Astrocyte (in vitro differentiated cells and primary cell): ENCODE measurements around the gene MACIR. TPM values are rescaled to one million over a fixed set of nuclear protein-coding genes. Genes with fewer than 3 reads are reported as not detected.

Experiments
- DNase-seq: peaks from one replicate; pipeline ENCODE4 v3.0.0-alpha.2; 2010; ENCODE audit warnings: low read depth
- FAIRE-seq: peaks from 2 replicates; lab custom pipeline; 2011; peaks lifted over from hg19 to GRCh38; lab: Jason Lieb, UNC
- H2AFZ ChIP-seq: 2 replicates; pipeline ENCODE4 v1.6.0; 2012; ENCODE audit warnings: low read depth, low read length, inconsistent platforms
- H3K27ac ChIP-seq: 2 replicates; pipeline ENCODE4 v1.5.1; 2011; ENCODE audit warnings: low read depth, low read length, inconsistent platforms
- H3K27me3 ChIP-seq: 2 replicates; pipeline ENCODE4 v1.6.0; 2011; ENCODE audit warnings: low read length, inconsistent platforms; ENCODE audit not compliant: insufficient read depth
- H3K36me3 ChIP-seq: 2 replicates; pipeline ENCODE4 v1.5.1; 2011; ENCODE audit warnings: low read length, inconsistent platforms; ENCODE audit not compliant: insufficient read depth
- H3K4me1 ChIP-seq: 2 replicates; pipeline ENCODE4 v1.5.1; 2011; ENCODE audit warnings: low read length, inconsistent platforms; ENCODE audit not compliant: insufficient read depth
- H3K4me2 ChIP-seq: 2 replicates; pipeline ENCODE4 v1.6.0; 2012; ENCODE audit warnings: low read length, inconsistent platforms
- H3K4me3 ChIP-seq: 2 replicates; pipeline ENCODE4 v1.5.1; 2011; ENCODE audit warnings: low read depth, mild to moderate bottlenecking, low read length, inconsistent platforms; ENCODE audit not compliant: insufficient read depth
- H3K79me2 ChIP-seq: 2 replicates; pipeline ENCODE4 v1.6.0; 2012; ENCODE audit warnings: mild to moderate bottlenecking, low read length, inconsistent platforms; ENCODE audit not compliant: insufficient read depth
- H3K9ac ChIP-seq: 2 replicates; pipeline ENCODE4 v1.6.0; 2012; ENCODE audit warnings: mild to moderate bottlenecking, low read length, inconsistent platforms
- H3K9me3 ChIP-seq: 2 replicates; pipeline ENCODE4 v1.5.1; 2012; ENCODE audit warnings: low read depth, mild to moderate bottlenecking, low read length, inconsistent platforms; ENCODE audit not compliant: insufficient read depth
- H4K20me1 ChIP-seq: 2 replicates; pipeline ENCODE4 v1.6.0; 2012; ENCODE audit warnings: low read length, inconsistent platforms; ENCODE audit not compliant: insufficient read depth
- H3K27ac Mint-ChIP-seq: one replicate; pipeline ENCODE4 v1.8.0; 2021; ENCODE audit warnings: mild to moderate bottlenecking, mixed read lengths; ENCODE audit not compliant: unreplicated experiment
- H3K27me3 Mint-ChIP-seq: one replicate; pipeline ENCODE4 v1.8.0; 2021; ENCODE audit warnings: low read depth, mixed read lengths; ENCODE audit not compliant: unreplicated experiment
- H3K36me3 Mint-ChIP-seq: one replicate; pipeline ENCODE4 v1.8.0; 2021; ENCODE audit warnings: low read depth, mixed read lengths; ENCODE audit not compliant: unreplicated experiment
- H3K4me1 Mint-ChIP-seq: one replicate; pipeline ENCODE4 v1.8.0; 2021; ENCODE audit warnings: low read depth, mixed read lengths; ENCODE audit not compliant: unreplicated experiment
- H3K4me3 Mint-ChIP-seq: one replicate; pipeline ENCODE4 v1.8.0; 2021; ENCODE audit warnings: mild to moderate bottlenecking, moderate library complexity, mixed read lengths; ENCODE audit not compliant: unreplicated experiment
- H3K9me3 Mint-ChIP-seq: one replicate; pipeline ENCODE4 v1.8.0; 2021; ENCODE audit warnings: mild to moderate bottlenecking, mixed read lengths; ENCODE audit not compliant: unreplicated experiment
- EZH2 ChIP-seq: IDR thresholded peaks from 2 replicates; pipeline ENCODE4 v1.6.1; 2012; ENCODE audit warnings: mild to moderate bottlenecking, low read length, inconsistent platforms; ENCODE audit not compliant: insufficient read depth
- total RNA-seq: library from RNA; stranded (reverse); gene quantifications from 2 replicates; pipeline ENCODE4 v1.2.1, GENCODE V29; 2021
- TF ChIP-seq, protein P1 (sequence below): IDR thresholded peaks from 2 replicates; pipeline ENCODE4 v1.5.1; 2011; ENCODE audit warnings: low read depth, mild to moderate bottlenecking, inconsistent platforms, low read length, moderate library complexity; ENCODE audit not compliant: insufficient read depth

MACIR gene
- total RNA-seq, 1 donor from 2014 or later, result 27.1 TPM

DNA sequence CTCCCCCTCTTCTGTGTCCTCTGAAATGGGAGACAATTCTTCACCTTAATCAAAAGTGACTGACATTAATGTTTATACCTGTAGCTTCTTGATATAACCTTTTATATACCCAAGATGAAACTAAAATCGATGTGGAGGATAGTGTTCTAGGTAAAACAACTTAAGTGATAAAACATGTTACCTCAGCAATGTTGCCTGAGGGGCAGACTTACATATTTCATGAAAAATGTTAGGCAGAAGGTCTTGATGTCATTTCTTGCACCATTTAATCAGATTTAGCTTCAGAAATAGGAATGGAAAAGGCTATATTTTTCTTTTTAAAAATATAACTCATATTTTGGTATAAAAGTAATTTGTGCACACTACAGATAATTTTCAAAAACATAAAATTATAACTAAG is 22.7 kb upstream of the MACIR start:
- no peak overlapping the region for H3K27ac Mint-ChIP-seq
- Histone ChIP-seq H3K9ac (no peak overlapping the region), H3K27ac (no peak overlapping the region), H3K79me2 (no peaks in the 10 kb centered on the region), H3K4me2 (no peak overlapping the region), H3K4me1 (peaks cover 6% of the 10 kb centered on the region), H3K36me3 (no peaks in the 10 kb centered on the region), H3K4me3 (no peak overlapping the region), H3K27me3 (no peaks in the 10 kb centered on the region), H3K9me3 (no peaks in the 10 kb centered on the region), H2AFZ (no peak overlapping the region), H4K20me1 (no peaks in the 10 kb centered on the region)
- no peak overlapping the region for H3K4me3 Mint-ChIP-seq
- peaks cover 10% of the 10 kb centered on the region for H3K4me1 Mint-ChIP-seq
- no peaks in the 10 kb centered on the region for H3K36me3 Mint-ChIP-seq
- no peaks in the 10 kb centered on the region for H3K27me3 Mint-ChIP-seq
- TF ChIP-seq, protein P1, sequence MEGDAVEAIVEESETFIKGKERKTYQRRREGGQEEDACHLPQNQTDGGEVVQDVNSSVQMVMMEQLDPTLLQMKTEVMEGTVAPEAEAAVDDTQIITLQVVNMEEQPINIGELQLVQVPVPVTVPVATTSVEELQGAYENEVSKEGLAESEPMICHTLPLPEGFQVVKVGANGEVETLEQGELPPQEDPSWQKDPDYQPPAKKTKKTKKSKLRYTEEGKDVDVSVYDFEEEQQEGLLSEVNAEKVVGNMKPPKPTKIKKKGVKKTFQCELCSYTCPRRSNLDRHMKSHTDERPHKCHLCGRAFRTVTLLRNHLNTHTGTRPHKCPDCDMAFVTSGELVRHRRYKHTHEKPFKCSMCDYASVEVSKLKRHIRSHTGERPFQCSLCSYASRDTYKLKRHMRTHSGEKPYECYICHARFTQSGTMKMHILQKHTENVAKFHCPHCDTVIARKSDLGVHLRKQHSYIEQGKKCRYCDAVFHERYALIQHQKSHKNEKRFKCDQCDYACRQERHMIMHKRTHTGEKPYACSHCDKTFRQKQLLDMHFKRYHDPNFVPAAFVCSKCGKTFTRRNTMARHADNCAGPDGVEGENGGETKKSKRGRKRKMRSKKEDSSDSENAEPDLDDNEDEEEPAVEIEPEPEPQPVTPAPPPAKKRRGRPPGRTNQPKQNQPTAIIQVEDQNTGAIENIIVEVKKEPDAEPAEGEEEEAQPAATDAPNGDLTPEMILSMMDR, result no peak
- no peak for TF ChIP-seq EZH2
- H3K9me3 Mint-ChIP-seq, result peaks cover under 1% of the 10 kb centered on the region
- no peak for DNase-seq
- no peak for FAIRE-seq

DNA sequence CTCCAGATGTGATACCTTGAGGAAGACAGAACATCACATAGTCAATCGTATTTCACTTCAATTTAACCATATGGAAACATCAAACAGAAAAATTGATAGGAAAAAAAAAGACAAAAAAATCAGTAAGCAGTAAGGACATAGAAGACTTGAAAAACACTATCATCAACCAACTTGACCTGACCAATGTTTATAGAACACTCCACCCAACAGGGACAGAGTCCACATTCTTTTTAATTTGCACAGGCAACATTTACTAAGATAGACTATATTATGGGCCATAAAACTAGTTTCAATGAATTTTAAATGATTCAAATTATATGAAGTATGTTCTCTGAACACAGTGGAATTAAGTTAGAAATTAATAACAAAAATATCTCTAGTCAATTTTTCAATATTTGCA is 20.8 kb upstream of the MACIR start:
- Histone ChIP-seq H3K27ac (no peak overlapping the region), H3K4me2 (no peak overlapping the region), H2AFZ (no peak overlapping the region), H3K79me2 (no peaks in the 10 kb centered on the region), H3K4me1 (peaks cover 6% of the 10 kb centered on the region), H3K36me3 (no peaks in the 10 kb centered on the region), H3K27me3 (no peaks in the 10 kb centered on the region), H4K20me1 (no peaks in the 10 kb centered on the region), H3K4me3 (no peak overlapping the region), H3K9ac (no peak overlapping the region), H3K9me3 (no peaks in the 10 kb centered on the region)
- DNase-seq (no peak), FAIRE-seq (no peak)
- Mint-ChIP-seq H3K4me1 (peaks cover 10% of the 10 kb centered on the region), H3K9me3 (no peaks in the 10 kb centered on the region), H3K36me3 (no peaks in the 10 kb centered on the region), H3K27ac (no peak overlapping the region), H3K27me3 (no peaks in the 10 kb centered on the region), H3K4me3 (no peak overlapping the region)
- TF ChIP-seq, protein P1, result no peak
- no peak for TF ChIP-seq EZH2

DNA sequence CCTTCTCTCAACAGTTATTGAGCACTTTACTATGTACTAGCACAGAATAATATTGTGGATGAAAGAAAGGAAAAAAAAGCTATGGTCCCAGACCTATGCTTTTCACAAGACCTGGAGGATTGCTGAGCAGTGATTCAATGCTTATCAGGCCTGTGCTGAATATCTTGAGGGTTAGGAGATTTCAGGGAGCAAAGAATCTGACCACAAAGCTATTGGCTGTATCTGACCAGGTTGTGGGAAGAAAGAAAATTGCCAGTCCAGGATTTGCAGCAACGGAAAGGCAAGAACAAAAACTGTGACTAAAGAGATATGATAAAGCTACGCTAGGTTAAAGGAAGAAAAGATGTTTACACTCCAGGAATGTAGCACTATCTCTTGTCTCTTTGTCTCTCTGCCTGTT is 14.9 kb upstream of the MACIR start:
- Histone ChIP-seq H2AFZ (peak overlapping the region; percentile 44), H3K9ac (peak overlapping the region; percentile 44), H4K20me1 (no peaks in the 10 kb centered on the region), H3K4me2 (peak overlapping the region; percentile 63), H3K36me3 (no peaks in the 10 kb centered on the region), H3K4me1 (peaks cover 11% of the 10 kb centered on the region), H3K4me3 (no peak overlapping the region), H3K79me2 (no peaks in the 10 kb centered on the region), H3K27me3 (no peaks in the 10 kb centered on the region), H3K9me3 (no peaks in the 10 kb centered on the region), H3K27ac (peak overlapping the region; percentile 24)
- no peak overlapping the region for H3K4me3 Mint-ChIP-seq
- peak; percentile 95 for DNase-seq
- H3K9me3 Mint-ChIP-seq, result no peaks in the 10 kb centered on the region
- peak; percentile 55 for FAIRE-seq
- H3K27me3 Mint-ChIP-seq, result no peaks in the 10 kb centered on the region
- H3K36me3 Mint-ChIP-seq, result no peaks in the 10 kb centered on the region
- TF ChIP-seq, protein P1, result no peak
- TF ChIP-seq EZH2, result no peak
- H3K4me1 Mint-ChIP-seq, result peaks cover 18% of the 10 kb centered on the region
- H3K27ac Mint-ChIP-seq, result peak overlapping the region; percentile 76
